HG03196 (cell line): ENCODE data around the gene CAMK2B.

Experiments
- ATAC-seq: cut with Tn5 transposase; IDR thresholded peaks from one replicate; pipeline ENCODE4 v1.9.1; 2021; ENCODE audit not compliant: unreplicated experiment

Gene CAMK2B

GRCh38 chr7:44330331-44330730, 4.9 kb upstream of the CAMK2B start:
- ATAC-seq, result no peak

GRCh38 chr7:44329888-44330287, 4.5 kb upstream of the CAMK2B start:
- no peak for ATAC-seq

GRCh38 chr7:44329081-44329480, 3.7 kb upstream of the CAMK2B start:
- ATAC-seq, result no peak

- ATAC-seq, result no peak
These were observed 2.6 kb upstream of the CAMK2B start for GRCh38 chr7:44327981-44328380.

- ATAC-seq, result no peak
These were observed 1.1 kb upstream of the CAMK2B start for GRCh38 chr7:44326261-44327125.

- no peak for ATAC-seq
These were observed 432 bp upstream of the CAMK2B start for GRCh38 chr7:44325811-44326241.

- no peak for ATAC-seq
These were observed 753 bp downstream of the CAMK2B start for GRCh38 chr7:44324481-44325200.

- no peak for ATAC-seq
These were observed 1.3 kb downstream of the CAMK2B start for GRCh38 chr7:44324204-44324480.

GRCh38 chr7:44323381-44324203, 1.8 kb downstream of the CAMK2B start:
- no peak for ATAC-seq

GRCh38 chr7:44322631-44323363, 2.6 kb downstream of the CAMK2B start:
- no peak for ATAC-seq

- no peak for ATAC-seq
These were observed 3.6 kb downstream of the CAMK2B start for GRCh38 chr7:44321796-44322195.

- no peak for ATAC-seq
These were observed 4.5 kb downstream of the CAMK2B start for GRCh38 chr7:44320794-44321371.

GRCh38 chr7:44320141-44320540, 5.3 kb downstream of the CAMK2B start:
- no peak for ATAC-seq

GRCh38 chr7:44318332-44318731, 7.1 kb downstream of the CAMK2B start:
- ATAC-seq, result no peak

GRCh38 chr7:44315301-44315903, 10.0 kb downstream of the CAMK2B start:
- ATAC-seq, result no peak

- no peak for ATAC-seq
These were observed 11.8 kb downstream of the CAMK2B start for GRCh38 chr7:44313621-44314031.

- ATAC-seq, result no peak
These were observed 12.4 kb downstream of the CAMK2B start for GRCh38 chr7:44313016-44313415.

- no peak for ATAC-seq
These were observed 13.6 kb downstream of the CAMK2B start for GRCh38 chr7:44311561-44312495.

- no peak for ATAC-seq
These were observed 15.1 kb downstream of the CAMK2B start for GRCh38 chr7:44310221-44310848.
